Endothelial cell of umbilical vein (primary cell): Measurements from ENCODE around the gene ASZ1. TPM values are rescaled to one million over a fixed set of nuclear protein-coding genes. Genes with fewer than 3 reads are reported as not detected.

ENCODE experiments used
- BruUV-seq: library from RNA; stranded (reverse); fragments of 400-500 nt; replicated peaks from 2 replicates; lab custom pipeline; 2021; lab: Mats Ljungman, UMichigan
- CTCF ChIA-PET: fragments of 300-600, 350-600 bp; sonication (Branson Sonifier 250); formaldehyde crosslinking; loops from one replicate; lab custom pipeline; 2021; ENCODE audit warnings: antibody characterized with exemption, inconsistent platforms; lab: Charles Lee
- POLR2A ChIA-PET: fragments of 300-600, 350-600 bp; sonication (Branson Sonifier 250); formaldehyde crosslinking; loops from one replicate; lab custom pipeline; 2021; ENCODE audit warnings: antibody characterized with exemption, inconsistent platforms; lab: Charles Lee
- DNase-seq: peaks from one replicate; pipeline ENCODE4 v3.0.0-alpha.2; 2011; ENCODE audit warnings: low read depth, low spot score
- FAIRE-seq: peaks from 2 replicates; lab custom pipeline; 2011; peaks lifted over from hg19 to GRCh38; lab: Jason Lieb, UNC
- H2AFZ ChIP-seq: 2 replicates; pipeline ENCODE4 v1.6.0; 2012; ENCODE audit warnings: low read depth, low read length, control low read depth, inconsistent platforms
- H3K27ac ChIP-seq: 2 replicates; pipeline ENCODE4 v1.5.1; 2011; ENCODE audit warnings: low read depth, mild to moderate bottlenecking, control low read depth, low read length, moderate library complexity; ENCODE audit not compliant: insufficient read depth
- H3K27me3 ChIP-seq, 2 experiments: 2 replicates each; pipeline versions ENCODE4 v1.6.0 to v1.6.1; 2011; ENCODE audit warnings: low read length in 2 of 2, mixed read lengths in 1 of 2; ENCODE audit not compliant: control insufficient read depth in 2 of 2, insufficient read depth in 2 of 2
- H3K36me3 ChIP-seq, 2 experiments: 2 replicates in 1 of 2; 3 replicates in 1 of 2; pipeline ENCODE4 v1.5.1; 2011; ENCODE audit warnings: low read length in 2 of 2, mild to moderate bottlenecking in 1 of 2, moderate library complexity in 1 of 2; ENCODE audit not compliant: control insufficient read depth in 2 of 2, insufficient read depth in 2 of 2; ENCODE audit errors: extremely low read depth in 1 of 2
- H3K4me1 ChIP-seq: 3 replicates; pipeline ENCODE4 v1.5.1; 2011; ENCODE audit warnings: mild to moderate bottlenecking, low read length; ENCODE audit not compliant: control insufficient read depth, insufficient read depth; ENCODE audit errors: extremely low read depth
- H3K4me2 ChIP-seq: 2 replicates; pipeline ENCODE4 v1.6.1; 2011; ENCODE audit warnings: low read length, control low read depth, mixed read lengths; ENCODE audit not compliant: insufficient read depth
- H3K4me3 ChIP-seq, 3 experiments: fragments of 200-600 bp in 1 of 3; sonication (generic), shearing (Covaris generic) in 1 of 3; replicated peaks in 1 of 3; 2 replicates each; pipeline ENCODE4 v1.5.1; 2011 to 2016; ENCODE audit warnings: control low read depth in 3 of 3, low read length in 3 of 3, mild to moderate bottlenecking in 2 of 3, inconsistent platforms in 1 of 3, low read depth in 1 of 3, moderate library complexity in 1 of 3; ENCODE audit not compliant: insufficient read depth in 1 of 3
- H3K79me2 ChIP-seq: 2 replicates; pipeline ENCODE4 v1.6.0; 2012; ENCODE audit warnings: low read length, inconsistent platforms; ENCODE audit not compliant: control insufficient read depth, insufficient read depth
- H3K9ac ChIP-seq: replicated peaks from 2 replicates; pipeline ENCODE3; 2011; ENCODE audit warnings: low read length, control low read depth; ENCODE audit not compliant: insufficient read depth; ENCODE audit errors: extremely low read depth
- H3K9me1 ChIP-seq: replicated peaks from 3 replicates; pipeline ENCODE4 v1.6.0; 2011; ENCODE audit warnings: mild to moderate bottlenecking, low read length; ENCODE audit not compliant: control insufficient read depth, insufficient read depth; ENCODE audit errors: extremely low read depth
- H3K9me3 ChIP-seq: replicated peaks from 2 replicates; pipeline ENCODE4 v1.5.1; 2012; ENCODE audit warnings: low read length, inconsistent platforms; ENCODE audit not compliant: control insufficient read depth, insufficient read depth
- H4K20me1 ChIP-seq: replicated peaks from 2 replicates; pipeline ENCODE3; 2011; ENCODE audit warnings: mild to moderate bottlenecking, low read length; ENCODE audit not compliant: control insufficient read depth, insufficient read depth; ENCODE audit errors: extremely low read depth
- CTCF ChIP-seq, 2 donors: IDR thresholded peaks; 1 replicate in 1 of 2; 2 replicates in 1 of 2; pipeline ENCODE4 v1.5.1; 2011; ENCODE audit warnings: low read length in 2 of 2, mild to moderate bottlenecking in 2 of 2, moderate library complexity in 2 of 2, control low read depth in 1 of 2, inconsistent platforms in 1 of 2, low read depth in 1 of 2; ENCODE audit not compliant: insufficient read depth in 1 of 2; ENCODE audit errors: extremely low read depth in 1 of 2
- EZH2 ChIP-seq: IDR thresholded peaks from 2 replicates; pipeline ENCODE4 v1.6.1; 2012; ENCODE audit warnings: borderline replicate concordance, low read depth, mild to moderate bottlenecking, moderate library complexity, low read length, inconsistent platforms; ENCODE audit not compliant: severe bottlenecking
- FOS ChIP-seq: IDR thresholded peaks from 2 replicates; pipeline ENCODE4 v1.6.1; 2011; ENCODE audit warnings: mild to moderate bottlenecking, low read length, moderate library complexity, borderline replicate concordance; ENCODE audit not compliant: insufficient read depth
- GATA2 ChIP-seq: IDR thresholded peaks from 2 replicates; pipeline ENCODE4 v1.7.0; 2011; ENCODE audit warnings: low read depth, mild to moderate bottlenecking, moderate library complexity, mixed read lengths, low read length; ENCODE audit not compliant: insufficient read length, insufficient read depth
- JUN ChIP-seq: IDR thresholded peaks from 2 replicates; pipeline ENCODE4 v1.6.1; 2011; ENCODE audit warnings: borderline replicate concordance, low read depth; ENCODE audit not compliant: insufficient read length, insufficient read depth
- MAX ChIP-seq: IDR thresholded peaks from 2 replicates; pipeline ENCODE4 v1.6.1; 2011; ENCODE audit not compliant: insufficient read depth, insufficient read length
- MYC ChIP-seq: IDR thresholded peaks from one replicate; pipeline ENCODE4 v1.6.1; 2011; ENCODE audit warnings: mild to moderate bottlenecking, low read depth, low read length
- POLR2A ChIP-seq: IDR thresholded peaks from 2 replicates; pipeline ENCODE4 v1.6.1; 2012; ENCODE audit warnings: low read depth, mild to moderate bottlenecking, control low read depth, low read length
- POLR2AphosphoS5 ChIP-seq: IDR thresholded peaks from 2 replicates; pipeline ENCODE4 v1.6.1; 2012; ENCODE audit warnings: low read depth, mild to moderate bottlenecking, control low read depth, low read length, moderate library complexity; ENCODE audit not compliant: insufficient read depth
- dilution Hi-C: fragments of 300-500 bp; cut with MboI; formaldehyde crosslinking; loops from one replicate; pipeline ENCODE4 v1.15.0; 2019; ENCODE audit warnings: low sequenced_read_pairs; ENCODE audit not compliant: extremely low pct_ligation_motif_present
- intact Hi-C: fragments of 100-400 bp; cut with micrococcal nuclease; formaldehyde crosslinking; loops from one replicate; pipeline ENCODE4 v1.10.0; 2022
- polyA plus RNA-seq, 4 experiments: library from polyadenylated mRNA; depleted of rRNA in 3 of 4; stranded (reverse) in 3 of 4; unstranded in 1 of 4; fragments of >200 nt; gene quantifications; 2 replicates each; pipeline versions ENCODE4 v1.2.1 to v1.2.3, GENCODE V29; 2011 to 2012; ENCODE audit warnings: missing spikeins in 1 of 4
- total RNA-seq: library from RNA; stranded (reverse); gene quantifications from 2 replicates; pipeline ENCODE4 v1.2.3, GENCODE V29; 2021

The ASZ1 gene
- total and polyA plus RNA-seq, 2 donors (not counting 3 experiments of a cell fraction or from before 2014, with no cell fraction given): not detected

GRCh38 chr7:117393781-117394180 is 33.5 kb downstream of the ASZ1 start:
- no peaks in the 10 kb centered on the region for H3K9me3 ChIP-seq
- intact Hi-C loops: no loop called here
- H3K4me1 ChIP-seq: no peaks in the 10 kb centered on the region
- FAIRE-seq (no peak), DNase-seq (no peak)
- no peak overlapping the region for H2AFZ ChIP-seq
- dilution Hi-C loops: no loop called here
- no peak overlapping the region for H3K27ac ChIP-seq
- ChIA-PET POLR2A (no interaction called here), CTCF (interaction anchor here (1.5 to 2.7 kb wide), 2 partner anchors 8 to 181 kb away, joined by 4 to 10 read pairs; no protein-coding TSS in a partner anchor)
- H3K27me3 ChIP-seq: peaks cover 2 to 5% of the 10 kb centered on the region in 2 experiments
- no peaks in the 10 kb centered on the region for H3K9me1 ChIP-seq
- H4K20me1 ChIP-seq: no peaks in the 10 kb centered on the region
- H3K4me3 ChIP-seq: no peak overlapping the region
- H3K4me2 ChIP-seq: no peak overlapping the region
- no peaks in the 10 kb centered on the region for H3K79me2 ChIP-seq
- no peak for TF ChIP-seq JUN
- no peak for TF ChIP-seq GATA2
- TF ChIP-seq CTCF (IDR thresholded peaks at IDR 0.05; ENCODE audit: extremely low read depth in 1 of 2, insufficient read depth in 1 of 2, low read depth in 1 of 2, low read length in 2 of 2): no peak
- no peak for TF ChIP-seq POLR2A
- TF ChIP-seq MYC: no peak
- no peak for TF ChIP-seq FOS
- no peak for TF ChIP-seq POLR2AphosphoS5
- no peak for TF ChIP-seq MAX
- TF ChIP-seq EZH2: no peak
- BruUV-seq: no TSS peak
- H3K36me3 ChIP-seq: no peaks in the 10 kb centered on the region
- H3K9ac ChIP-seq: no peak overlapping the region
